HEK293T (cell line): ENCODE results near the gene C22orf15.

Experiments
- FOXA1 ChIP-seq: fragments of 450-650 bp; IDR thresholded peaks from 2 replicates; pipeline ENCODE4 v1.6.1; 2016; ENCODE audit warnings: mild to moderate bottlenecking
- NFRKB ChIP-seq: fragments of 450-650 bp; IDR thresholded peaks from 2 replicates; pipeline ENCODE4 v1.6.1; 2016; ENCODE audit warnings: mild to moderate bottlenecking, moderate library complexity
- SP1 ChIP-seq: fragments of 450-650 bp; IDR thresholded peaks from 2 replicates; pipeline ENCODE4 v1.6.1; 2017
- ZNF384 ChIP-seq: fragments of 450-650 bp; IDR thresholded peaks from 2 replicates; pipeline ENCODE4 v1.6.1; 2016

GRCh38 chr22:23789121-23789520 is 26.3 kb downstream of the C22orf15 start:
- no peak for TF ChIP-seq FOXA1
- no peak for TF ChIP-seq ZNF384
- no peak for TF ChIP-seq NFRKB
- no peak for TF ChIP-seq SP1
